ENCODE data around the gene IP6K3.

GRCh38 chr6:33695451-33695887 lies 51.2 kb downstream of the IP6K3 start:
- no peak for TF ChIP-seq CTCF (IDR thresholded peaks at IDR 0.05)
- no peak for TF ChIP-seq POLR2A (IDR thresholded peaks at IDR 0.05)
